GM19438 (cell line): ENCODE results near the gene C2orf92.
A peak's percentile ranks its signal among the peaks of the same experiment; 100 is the strongest.

Experiments
- ATAC-seq: cut with Tn5 transposase; IDR thresholded peaks from one replicate; pipeline ENCODE4 v1.9.1; 2021; ENCODE audit warnings: low read depth; ENCODE audit not compliant: unreplicated experiment

Gene C2orf92

DNA sequence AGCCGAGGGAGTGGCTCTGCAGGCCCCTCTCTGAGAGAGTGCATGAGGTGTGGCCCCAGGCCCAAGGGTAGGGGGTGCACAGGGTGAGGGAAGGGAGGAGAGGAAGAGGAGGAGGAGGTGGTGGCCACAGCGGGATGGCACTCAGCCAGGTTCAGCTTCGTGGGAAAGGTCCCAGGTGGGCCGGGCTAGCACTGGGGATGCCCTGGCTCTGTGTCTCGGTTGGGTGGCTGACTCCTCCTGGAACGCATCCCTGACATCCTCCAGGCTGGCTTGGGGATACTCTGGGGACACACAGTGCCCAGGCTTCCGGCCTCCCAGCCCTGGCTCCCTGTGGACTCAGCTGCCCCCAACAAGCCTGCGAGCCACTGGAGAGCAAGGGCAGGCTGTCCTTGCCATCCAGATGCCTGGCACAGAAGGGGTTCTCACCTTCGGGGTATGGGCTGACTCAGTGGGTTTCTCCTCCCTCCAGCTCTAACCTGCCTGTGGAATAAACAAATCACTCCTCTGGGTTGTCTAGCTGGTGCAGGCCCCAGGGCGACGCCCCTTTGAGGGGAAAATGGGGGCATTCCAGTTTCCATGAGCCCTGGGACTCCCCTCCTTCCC, 43.3 kb downstream of the C2orf92 start:
- ATAC-seq: no peak

DNA sequence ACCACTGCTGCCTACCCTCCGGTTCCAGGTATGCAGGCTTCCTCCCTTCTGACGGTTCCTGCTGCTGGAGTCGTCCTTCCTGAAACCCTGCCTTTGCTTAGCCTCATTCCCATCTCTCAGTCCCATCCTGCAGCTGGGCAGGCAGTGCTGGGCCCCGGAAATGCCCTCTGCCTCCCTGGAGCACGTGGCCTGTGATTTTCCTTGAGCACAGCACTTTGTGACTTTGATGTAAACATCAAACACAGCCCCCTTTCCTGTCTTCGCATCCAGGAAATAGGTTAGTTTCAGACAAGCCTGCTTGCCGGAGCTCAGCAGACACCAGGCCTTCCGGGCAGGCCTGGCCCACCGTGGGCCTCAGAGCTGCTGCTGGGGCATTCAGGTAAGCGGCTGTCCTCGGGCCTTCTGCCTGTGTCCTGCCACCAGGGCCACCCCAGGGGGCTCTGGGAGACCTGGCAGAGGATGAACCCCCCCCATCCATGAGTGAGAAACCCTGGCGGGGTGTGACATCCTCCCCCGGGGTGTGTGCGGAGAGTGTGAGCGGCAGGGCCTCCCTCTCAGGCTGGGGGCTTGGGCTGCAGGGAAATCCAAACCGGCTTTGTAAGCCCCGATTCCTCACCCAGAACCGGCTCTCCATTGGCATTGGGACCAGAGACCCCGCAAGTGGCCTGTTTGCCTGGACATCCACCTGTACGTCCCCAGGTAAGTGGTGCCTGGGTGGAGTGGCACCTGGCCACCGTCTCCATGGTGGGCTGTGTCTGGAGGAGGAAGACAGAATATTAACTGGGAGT, 44.0 kb downstream of the C2orf92 start, which contains the start of gene ZAP70:
ZAP70 (plus strand) TSS at position 281 of the 788 bp plus-strand sequence. CDS start 10,461 bp downstream, outside the sequence.
- ATAC-seq: no peak

DNA sequence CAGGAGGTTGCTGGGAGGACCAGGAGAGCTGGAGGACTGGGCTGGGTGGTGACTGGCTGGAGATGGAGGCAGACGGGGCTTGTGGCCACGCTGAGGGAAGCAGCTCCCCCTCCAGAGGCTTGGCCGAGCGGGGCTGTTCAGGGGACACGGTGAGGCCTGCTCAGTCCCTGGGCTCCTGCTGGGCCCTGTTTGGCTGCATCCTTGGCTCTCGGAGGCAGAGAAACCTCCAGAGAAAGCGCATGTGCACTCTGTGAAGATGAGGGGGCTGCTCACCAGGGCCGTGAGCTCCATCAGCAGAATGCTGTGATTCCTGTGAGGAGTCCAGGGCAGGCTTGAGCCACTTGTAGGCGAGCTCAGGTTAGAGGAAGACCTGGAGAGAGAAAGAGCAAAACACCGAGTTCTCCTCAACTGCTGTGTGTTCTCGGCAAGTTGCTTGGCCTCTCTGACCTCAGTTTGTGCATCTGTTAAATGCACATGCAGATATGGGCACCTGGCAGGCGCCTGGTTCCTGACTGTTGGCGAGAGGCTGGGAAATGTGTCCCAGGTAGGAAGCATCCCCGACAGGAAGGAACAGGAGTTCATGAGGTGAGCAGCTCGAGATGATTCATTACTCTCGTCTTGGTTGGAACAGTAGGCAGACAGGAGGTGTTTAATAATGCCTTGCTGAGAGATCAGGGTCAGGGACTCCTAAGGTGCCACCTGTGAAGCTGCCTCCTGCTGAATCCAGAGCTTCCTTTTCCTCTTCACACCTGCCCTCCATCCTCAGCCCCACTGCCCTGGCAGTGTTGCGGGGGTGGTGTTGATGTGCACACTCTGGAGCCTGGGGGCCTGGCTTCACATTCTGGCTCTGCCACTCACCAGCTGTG, 44.8 kb downstream of the C2orf92 start:
- ATAC-seq: no peak

DNA sequence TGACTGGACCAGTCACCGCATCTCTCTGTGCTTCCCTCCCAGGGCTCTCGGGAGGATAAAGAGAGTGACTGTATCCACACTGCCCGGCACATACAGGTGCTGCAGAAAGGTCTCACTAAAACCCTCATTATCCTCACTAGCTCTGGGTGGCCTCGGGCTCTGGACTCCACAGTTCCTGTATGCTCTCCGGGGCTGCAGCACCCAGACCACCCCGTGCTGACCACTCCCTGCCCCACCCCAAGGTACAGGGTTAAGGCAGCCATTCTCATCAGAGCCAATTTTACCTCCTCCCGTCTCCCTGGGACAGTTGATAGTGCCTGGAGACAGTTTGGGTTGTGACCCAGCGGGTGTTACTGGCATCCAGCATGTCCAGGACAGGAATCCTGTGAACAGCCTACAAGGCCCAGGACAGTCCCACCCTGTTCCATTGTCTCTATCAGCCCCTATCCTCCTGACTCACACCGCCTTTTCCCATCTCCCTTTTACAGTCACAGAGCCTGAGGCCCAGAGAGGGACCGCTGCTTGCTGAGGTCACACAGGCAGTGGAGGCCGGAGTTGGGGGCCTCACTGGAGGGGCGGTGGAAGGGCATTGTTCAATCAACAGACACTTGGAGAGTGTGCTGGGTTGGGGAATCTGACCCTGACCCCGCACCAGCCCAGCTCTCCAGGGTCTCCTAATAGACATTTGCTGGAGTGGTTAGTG, 45.6 kb downstream of the C2orf92 start:
- ATAC-seq: no peak

DNA sequence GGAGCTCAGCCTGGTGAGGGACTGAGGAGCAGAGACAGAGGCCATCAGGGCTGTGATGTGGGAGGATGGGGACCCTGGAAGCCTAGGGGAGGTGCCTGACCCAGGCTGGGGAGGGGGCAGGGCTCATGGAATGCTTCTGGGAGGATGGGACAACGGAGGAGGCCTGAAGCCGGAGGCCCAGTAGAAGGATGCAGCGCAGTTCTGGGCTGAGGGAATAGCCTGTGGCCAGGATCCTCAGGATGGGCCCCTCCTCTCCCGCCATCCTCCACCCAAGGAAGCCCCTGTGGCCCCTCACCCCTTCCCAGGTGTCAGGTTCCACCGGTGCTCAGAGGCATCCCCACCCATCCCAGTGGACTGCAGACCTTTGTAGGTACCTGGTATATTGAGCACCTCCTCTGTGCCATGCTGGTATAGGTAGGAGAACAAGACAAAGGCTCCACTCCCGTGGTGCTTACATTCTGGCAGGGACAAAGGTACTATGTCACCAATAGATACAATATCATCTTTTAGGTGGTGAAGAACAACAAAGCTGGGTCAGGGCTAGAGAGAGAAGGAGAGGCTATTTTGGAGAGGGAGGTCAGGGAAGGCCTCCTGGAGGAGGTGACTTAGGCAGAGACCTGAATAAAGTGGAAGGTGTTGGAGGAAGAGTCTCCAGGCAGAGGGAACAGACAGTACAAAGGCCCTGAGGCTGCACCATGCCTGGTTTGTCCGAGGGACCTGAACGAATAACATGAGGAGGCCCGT, 46.6 kb downstream of the C2orf92 start:
- ATAC-seq: no peak

DNA sequence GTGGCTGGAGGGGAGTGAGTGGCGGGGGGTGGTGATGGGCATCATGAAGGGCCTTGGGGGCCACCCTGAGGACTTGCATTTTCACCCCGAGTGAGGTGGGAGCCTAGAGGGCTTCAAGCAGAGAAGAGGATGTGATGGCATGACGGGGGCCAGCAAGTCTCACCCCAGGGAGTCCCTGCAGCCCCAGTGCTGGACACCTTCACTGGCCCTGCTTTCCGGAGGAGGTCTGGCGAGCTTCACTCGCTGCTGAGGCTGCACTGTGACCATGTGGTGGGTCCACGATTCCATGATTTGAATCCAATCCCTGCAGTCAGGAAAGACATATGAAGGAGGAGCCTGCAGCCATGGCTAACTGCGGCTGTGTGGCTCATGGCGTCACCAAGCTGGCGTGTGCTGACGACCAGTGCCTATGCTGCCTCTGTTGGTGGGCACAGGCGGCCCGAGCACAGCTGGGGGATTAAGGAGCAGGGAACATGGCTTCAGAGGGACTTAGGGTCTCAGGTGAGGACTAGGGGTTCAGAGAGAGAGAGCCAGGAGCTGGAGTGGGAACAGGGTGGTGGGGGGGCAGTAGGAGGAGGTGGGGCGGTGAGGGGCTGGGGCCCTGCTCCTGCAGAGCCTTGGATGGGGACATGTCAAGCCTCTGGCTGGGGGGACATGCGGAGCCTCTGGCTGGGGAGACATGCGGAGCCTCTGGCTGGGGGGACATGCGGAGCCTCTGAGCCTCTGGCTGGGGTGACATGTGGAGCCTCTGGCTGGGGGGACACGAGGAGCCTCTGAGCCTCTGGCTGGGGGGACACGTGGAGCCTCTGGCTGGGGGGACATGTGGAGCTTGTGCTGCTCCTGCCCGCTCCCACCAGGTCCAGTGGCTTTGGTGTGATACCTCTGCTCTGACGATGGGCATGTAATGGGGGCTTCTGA, 47.4 kb downstream of the C2orf92 start:
- no peak for ATAC-seq

DNA sequence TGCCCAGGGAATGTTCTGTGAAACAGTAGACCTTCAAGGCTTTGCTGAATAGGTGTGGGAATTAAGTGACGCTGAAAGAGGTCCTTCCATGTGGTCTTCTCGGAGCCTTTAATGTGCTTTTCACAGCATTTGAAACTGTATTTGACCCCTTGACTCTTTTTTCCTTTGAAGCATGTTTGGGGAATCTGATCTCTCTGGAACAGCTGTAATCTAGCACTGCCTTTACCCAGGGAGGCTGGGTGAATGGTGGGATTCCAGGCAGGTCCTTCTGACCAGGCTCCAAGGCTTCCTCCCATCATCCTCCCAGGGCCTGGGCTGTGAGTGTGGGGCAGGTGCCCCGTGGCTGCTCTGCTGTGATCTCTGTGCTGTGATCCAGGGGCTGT, 48.1 kb downstream of the C2orf92 start:
- no peak for ATAC-seq

DNA sequence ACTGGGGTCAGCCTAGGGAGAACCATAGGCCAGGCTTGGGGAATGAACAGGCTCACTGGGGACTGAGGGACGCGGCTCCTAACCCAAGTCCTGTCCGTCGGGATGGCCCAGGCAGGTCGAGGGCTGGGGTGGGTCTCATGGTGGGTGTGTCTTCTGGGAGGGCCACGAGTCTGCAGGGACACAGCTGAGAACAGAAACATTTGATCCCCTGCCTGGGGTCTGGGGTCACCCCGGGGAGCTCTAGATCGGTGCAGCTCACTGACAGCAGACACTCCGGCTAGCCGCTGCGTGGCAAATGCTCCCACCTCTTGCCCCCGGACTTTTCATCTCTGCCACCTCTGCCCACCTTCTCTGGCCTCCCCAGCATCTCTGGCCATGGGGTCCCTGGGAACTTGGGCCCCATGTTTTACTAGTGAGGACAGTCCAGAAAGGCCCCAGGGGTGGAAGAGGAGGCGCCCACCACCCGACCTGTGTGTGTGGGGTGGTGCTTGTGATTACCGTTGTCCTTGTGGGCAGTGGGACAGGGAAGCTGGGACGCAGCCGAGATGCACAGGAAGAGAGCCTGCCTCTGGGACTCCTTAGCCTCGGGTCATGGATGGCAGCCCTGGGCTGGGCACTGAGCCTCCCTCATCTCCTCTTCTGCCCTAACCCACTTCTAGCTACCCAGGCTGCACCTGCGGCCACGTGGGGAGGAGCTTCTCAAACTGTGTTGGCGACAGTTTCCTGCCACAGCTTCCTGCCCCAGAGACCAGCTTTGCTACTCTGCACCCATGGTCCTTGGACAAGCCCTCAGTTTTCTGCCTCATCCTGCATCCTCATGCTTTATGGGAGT, 48.8 kb downstream of the C2orf92 start:
- peak; percentile 67 for ATAC-seq

DNA sequence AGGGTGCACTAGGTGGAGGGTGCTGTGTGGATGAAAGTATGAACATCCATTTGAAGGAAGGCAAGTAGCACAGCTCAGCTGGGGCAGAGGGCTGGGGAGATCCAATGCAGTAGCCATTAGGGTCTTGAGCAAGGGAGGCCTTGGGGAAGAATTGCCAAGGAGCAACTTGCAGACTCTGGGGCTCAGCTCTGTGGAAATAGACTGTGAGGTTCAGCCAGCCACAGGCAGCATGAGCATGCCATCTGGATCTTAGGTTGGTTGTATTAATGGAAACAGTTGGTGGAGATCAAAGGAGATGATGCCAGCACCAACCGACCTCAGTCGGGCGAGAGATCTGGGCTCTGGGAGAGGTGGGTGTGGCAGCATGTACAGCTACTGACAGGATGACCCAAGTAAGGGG, 49.4 kb downstream of the C2orf92 start:
- no peak for ATAC-seq

DNA sequence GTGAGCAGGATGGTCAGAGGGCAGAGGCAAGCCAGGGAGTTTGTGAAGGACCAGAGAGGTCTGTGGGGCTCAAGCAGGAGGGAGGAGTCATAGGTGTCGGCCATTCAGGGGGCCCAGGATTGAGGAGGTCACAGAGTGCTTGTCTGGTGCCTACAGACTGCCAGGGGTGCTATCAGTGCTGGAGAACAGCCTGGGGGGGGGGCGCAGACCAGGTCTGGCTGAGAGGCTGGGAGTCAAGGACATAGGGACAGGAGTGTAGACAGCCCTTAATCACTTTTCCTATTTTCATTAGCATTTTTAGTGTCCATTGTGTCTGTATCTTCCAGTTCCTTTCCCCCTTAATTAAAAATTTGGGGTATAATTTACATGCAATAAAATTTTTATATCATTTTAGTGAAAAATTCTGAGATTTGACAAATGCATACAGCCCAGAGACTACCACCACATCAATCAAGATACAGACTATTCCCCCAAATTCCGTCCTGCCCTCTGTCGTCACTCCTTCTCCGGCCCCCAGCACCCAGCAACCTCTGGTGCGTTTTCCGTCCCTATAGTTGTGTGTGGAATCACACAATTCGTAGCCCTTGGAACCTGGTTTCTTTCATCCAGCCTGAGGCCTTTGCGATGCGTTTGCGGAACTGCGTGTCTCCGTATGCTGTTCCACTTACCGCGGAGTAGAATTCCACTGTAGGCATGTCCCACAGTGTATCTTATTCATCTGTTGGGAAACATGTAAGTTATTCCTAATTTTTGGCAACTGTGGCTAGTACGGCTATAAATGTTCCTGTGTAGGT, 50.0 kb downstream of the C2orf92 start:
- ATAC-seq: no peak

DNA sequence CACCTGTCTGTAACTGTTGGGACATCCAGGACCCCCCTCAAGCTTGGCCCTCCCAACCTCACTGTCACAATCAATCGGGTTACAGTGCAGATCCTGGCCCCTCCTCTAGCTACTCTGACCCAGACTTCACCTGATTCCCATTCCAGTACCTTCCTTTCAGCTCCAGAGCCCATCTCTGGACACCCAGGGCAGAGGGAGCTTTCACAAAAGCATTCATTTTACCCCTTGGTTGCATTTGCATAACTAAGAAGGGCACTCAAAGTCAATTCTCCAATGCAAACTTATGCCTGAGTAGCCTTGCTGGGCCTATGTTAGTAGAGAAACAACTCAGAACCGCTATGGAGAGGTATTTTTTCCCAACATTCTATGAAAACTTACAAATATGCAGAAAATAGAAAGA, 51.2 kb downstream of the C2orf92 start:
- no peak for ATAC-seq

DNA sequence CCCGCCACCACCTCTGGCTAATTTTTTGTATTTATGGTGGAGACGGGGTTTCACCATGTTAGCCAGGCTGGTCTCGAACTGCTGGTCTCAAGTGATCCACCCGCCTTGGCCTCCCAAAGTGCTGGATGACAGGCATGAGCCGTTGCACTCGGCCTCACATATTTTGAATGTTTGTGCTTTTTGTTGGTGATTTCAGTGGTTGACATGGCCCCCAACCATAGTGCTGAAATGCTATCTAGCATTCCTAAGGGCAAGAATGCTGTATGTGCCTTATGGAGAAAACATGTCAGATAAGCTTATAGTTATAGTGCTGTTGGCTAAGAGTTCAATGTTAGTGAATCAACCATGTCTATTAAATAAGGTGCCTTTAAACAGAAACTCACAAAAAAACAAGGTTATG, 52.7 kb downstream of the C2orf92 start:
- ATAC-seq: no peak

DNA sequence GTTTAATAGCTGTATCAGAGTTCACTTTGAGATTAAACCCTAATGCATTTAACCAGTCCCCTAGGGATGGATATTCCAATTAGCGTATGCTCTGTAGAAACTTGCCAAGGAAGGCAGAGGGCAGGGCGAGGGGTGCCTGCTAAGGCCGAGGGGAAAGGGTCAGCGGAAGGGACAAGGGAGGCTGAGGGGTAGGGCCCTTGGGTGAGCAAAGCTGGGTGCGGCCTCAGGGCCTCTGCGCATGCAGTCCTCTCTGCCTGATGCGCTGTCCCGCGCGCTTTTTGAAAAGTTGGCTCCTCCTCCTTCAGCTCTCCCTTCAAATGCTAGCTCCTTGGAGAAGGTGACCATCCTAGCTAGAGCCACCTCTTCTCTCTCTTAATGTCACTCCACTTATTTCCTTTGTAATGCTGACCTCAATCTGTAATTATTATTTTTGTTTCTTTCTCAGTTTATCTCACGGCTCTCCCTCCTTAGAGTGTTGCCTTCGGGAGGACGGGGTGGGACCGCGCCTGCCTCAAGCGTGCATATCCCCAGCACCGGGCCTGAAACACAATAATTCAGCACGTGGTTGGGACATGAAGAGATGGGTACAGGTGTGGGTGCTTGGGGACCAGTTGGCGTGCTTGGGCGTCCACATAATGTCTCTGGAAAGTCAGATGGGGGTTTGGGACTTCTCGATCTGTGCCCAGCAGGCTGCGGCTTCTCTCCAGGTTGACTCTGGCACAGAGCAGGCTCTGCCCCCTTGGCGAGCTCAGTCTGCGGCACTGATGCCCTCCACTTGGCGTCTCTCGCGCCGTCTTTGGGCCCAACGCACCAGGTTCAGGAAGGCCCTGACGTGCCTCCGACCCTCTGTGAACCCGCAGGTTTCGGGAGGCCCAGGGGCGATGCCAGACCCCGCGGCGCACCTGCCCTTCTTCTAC, 53.9 kb downstream of the C2orf92 start:
- ATAC-seq: no peak

DNA sequence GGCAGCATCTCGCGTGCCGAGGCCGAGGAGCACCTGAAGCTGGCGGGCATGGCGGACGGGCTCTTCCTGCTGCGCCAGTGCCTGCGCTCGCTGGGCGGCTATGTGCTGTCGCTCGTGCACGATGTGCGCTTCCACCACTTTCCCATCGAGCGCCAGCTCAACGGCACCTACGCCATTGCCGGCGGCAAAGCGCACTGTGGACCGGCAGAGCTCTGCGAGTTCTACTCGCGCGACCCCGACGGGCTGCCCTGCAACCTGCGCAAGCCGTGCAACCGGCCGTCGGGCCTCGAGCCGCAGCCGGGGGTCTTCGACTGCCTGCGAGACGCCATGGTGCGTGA, 54.5 kb downstream of the C2orf92 start:
- ATAC-seq: no peak

DNA sequence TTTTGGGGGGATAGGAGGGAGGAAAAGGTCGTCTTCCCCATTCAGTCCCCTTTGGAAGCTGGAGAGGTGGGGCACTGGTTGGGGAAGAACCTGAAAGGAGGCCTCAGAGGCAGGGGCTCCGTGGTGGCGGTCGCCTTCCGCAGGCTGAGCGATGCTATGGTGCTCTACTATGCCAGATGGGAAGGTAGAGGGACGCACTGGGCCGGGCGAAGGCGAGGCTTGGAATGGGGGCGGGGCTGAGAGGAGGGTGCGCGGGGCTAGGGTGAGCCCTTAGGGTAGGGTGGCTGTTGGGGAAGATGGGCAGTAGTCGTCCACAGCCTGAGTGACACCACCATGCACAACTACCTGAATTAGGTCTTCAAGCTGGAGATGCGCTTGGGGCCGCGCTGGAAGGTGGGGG, 55.0 kb downstream of the C2orf92 start:
- no peak for ATAC-seq

DNA sequence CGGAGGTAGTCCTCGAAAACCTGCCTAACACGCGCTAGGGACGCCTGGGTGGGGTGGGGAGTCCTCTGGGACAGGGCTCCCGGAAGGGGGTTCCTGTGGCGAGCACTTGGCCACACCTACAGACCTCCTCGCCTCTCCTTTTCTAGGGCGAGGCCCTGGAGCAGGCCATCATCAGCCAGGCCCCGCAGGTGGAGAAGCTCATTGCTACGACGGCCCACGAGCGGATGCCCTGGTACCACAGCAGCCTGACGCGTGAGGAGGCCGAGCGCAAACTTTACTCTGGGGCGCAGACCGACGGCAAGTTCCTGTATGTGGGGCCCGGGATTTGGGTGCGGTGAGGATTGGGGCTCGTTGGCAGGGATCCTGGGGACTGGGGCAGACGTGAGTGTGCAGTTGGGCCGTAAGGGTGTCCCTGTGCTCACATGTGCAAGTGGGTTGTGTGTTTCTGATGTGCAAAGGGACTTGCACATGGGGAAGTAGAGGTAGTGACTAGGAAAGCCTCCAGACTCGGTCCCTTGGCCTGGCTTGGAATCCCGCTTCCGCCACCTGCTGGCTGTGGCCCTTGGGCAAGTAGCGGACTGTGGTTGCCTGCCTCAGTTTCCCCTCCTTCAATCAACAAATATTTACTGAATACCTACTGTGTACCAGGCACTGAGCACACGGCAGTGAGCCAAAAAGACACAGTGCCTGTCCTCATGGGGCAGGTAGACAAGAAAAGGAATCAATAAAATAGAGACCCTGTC, 55.6 kb downstream of the C2orf92 start:
- no peak for ATAC-seq
